ENCODE measurements around the gene PROX1. TPM values are rescaled to one million over a fixed set of nuclear protein-coding genes. Genes with fewer than 3 reads are reported as not detected.

Gene PROX1
- polyA plus RNA-seq, 4 donors: 6.8 to 9.9 (median 7.8) TPM

- no peak for DNase-seq (ENCODE audit: low read depth in 4 of 4, low spot score in 3 of 4)
Measured at GRCh38 chr1:213977909-213978308, 9.9 kb upstream of the PROX1 start.

GRCh38 chr1:213979751-213980586, 7.8 kb upstream of the PROX1 start:
- no peak for DNase-seq (ENCODE audit: low read depth in 4 of 4, low spot score in 3 of 4)

- DNase-seq (ENCODE audit: low read depth in 4 of 4, low spot score in 3 of 4): no peak
Measured at GRCh38 chr1:213980906-213981305, 6.9 kb upstream of the PROX1 start.

- DNase-seq (ENCODE audit: low read depth in 4 of 4, low spot score in 3 of 4): no peak
Measured at GRCh38 chr1:213982289-213982671, 5.5 kb upstream of the PROX1 start.

GRCh38 chr1:213982672-213983492, 4.9 kb upstream of the PROX1 start:
- DNase-seq (ENCODE audit: low read depth in 4 of 4, low spot score in 3 of 4): no peak

- DNase-seq (ENCODE audit: low read depth in 4 of 4, low spot score in 3 of 4): no peak
Measured at GRCh38 chr1:213983493-213984386, 4.0 kb upstream of the PROX1 start.

- DNase-seq (ENCODE audit: low read depth in 4 of 4, low spot score in 3 of 4): no peak
Measured at GRCh38 chr1:213984387-213985208, 3.2 kb upstream of the PROX1 start.

- no peak for DNase-seq (ENCODE audit: low read depth in 4 of 4, low spot score in 3 of 4)
Measured at GRCh38 chr1:213985209-213986019, 2.4 kb upstream of the PROX1 start.

- no peak for DNase-seq (ENCODE audit: low read depth in 4 of 4, low spot score in 3 of 4)
Measured at GRCh38 chr1:213986020-213986924, 1.5 kb upstream of the PROX1 start.

- no peak for DNase-seq (ENCODE audit: low read depth in 4 of 4, low spot score in 3 of 4)
Measured at GRCh38 chr1:213986925-213987250, 885 bp upstream of the PROX1 start.

- no peak for DNase-seq (ENCODE audit: low read depth in 4 of 4, low spot score in 3 of 4)
Measured at GRCh38 chr1:213987422-213987926, 299 bp upstream of the PROX1 start.

GRCh38 chr1:213988507-213989001, 781 bp downstream of the PROX1 start:
- DNase-seq (ENCODE audit: low read depth in 4 of 4, low spot score in 3 of 4): no peak

GRCh38 chr1:213989002-213989855, 1.5 kb downstream of the PROX1 start:
- DNase-seq (ENCODE audit: low read depth in 4 of 4, low spot score in 3 of 4): no peak

- DNase-seq (ENCODE audit: low read depth in 4 of 4, low spot score in 3 of 4): no peak
Measured at GRCh38 chr1:213993929-213994328, 6.2 kb downstream of the PROX1 start.

- DNase-seq (ENCODE audit: low read depth in 4 of 4, low spot score in 3 of 4): no peak
Measured at GRCh38 chr1:213994888-213995287, 7.1 kb downstream of the PROX1 start.

GRCh38 chr1:213995603-213996002, 7.8 kb downstream of the PROX1 start:
- DNase-seq (ENCODE audit: low read depth in 4 of 4, low spot score in 3 of 4): no peak

Measured in right renal pelvis (tissue), 4 donors.